GM12872 (cell line): ENCODE results near the gene SLC28A1.

Experiments used
- CTCF ChIP-seq: IDR thresholded peaks from 3 replicates; pipeline ENCODE4 v1.5.1; 2011; ENCODE audit warnings: low read depth, mild to moderate bottlenecking, low read length, moderate library complexity; ENCODE audit not compliant: insufficient read depth

SLC28A1 gene

GRCh38 chr15:84880822-84881519 is 3.5 kb upstream of the SLC28A1 start:
- TF ChIP-seq CTCF, result no peak

- no peak for TF ChIP-seq CTCF
Measured at GRCh38 chr15:84881520-84881830, 3.0 kb upstream of the SLC28A1 start.

- no peak for TF ChIP-seq CTCF
Measured at GRCh38 chr15:84883466-84883865, 996 bp upstream of the SLC28A1 start.

GRCh38 chr15:84885801-84886200 is 1.3 kb downstream of the SLC28A1 start:
- no peak for TF ChIP-seq CTCF

- no peak for TF ChIP-seq CTCF
Measured at GRCh38 chr15:84886211-84886983, 1.9 kb downstream of the SLC28A1 start.

- no peak for TF ChIP-seq CTCF
Measured at GRCh38 chr15:84886984-84887299, 2.5 kb downstream of the SLC28A1 start.

- TF ChIP-seq CTCF, result no peak
Measured at GRCh38 chr15:84887938-84888337, 3.5 kb downstream of the SLC28A1 start.
